ENCODE data around the gene HTR3A.

HTR3A gene

DNA sequence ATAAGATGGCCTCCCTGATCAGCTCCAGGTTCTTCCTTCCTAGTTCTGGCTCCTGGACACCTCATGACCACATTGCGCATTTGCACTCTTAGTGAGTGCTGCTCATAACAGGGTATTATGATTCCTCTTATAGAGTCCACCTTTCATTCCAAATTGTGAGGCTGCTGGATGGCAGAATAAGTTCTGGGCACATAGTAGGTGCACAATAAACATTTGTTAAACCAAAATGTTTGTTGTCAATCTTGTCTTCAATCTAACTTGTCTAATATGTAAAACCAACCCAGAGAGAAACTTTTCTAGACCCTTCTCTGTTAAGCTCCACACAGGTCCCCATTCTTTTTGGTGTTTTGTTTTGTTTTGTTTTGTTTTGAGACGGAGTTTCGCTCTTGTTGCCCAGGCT, 62.0 kb downstream of the HTR3A start:
- H3K27ac ChIP-seq: peak overlapping the region; percentile 87
- peak overlapping the region; percentile 68 for H3K4me3 ChIP-seq
- no peak for DNase-seq (ENCODE audit: low spot score)
- TF ChIP-seq, protein P1, sequence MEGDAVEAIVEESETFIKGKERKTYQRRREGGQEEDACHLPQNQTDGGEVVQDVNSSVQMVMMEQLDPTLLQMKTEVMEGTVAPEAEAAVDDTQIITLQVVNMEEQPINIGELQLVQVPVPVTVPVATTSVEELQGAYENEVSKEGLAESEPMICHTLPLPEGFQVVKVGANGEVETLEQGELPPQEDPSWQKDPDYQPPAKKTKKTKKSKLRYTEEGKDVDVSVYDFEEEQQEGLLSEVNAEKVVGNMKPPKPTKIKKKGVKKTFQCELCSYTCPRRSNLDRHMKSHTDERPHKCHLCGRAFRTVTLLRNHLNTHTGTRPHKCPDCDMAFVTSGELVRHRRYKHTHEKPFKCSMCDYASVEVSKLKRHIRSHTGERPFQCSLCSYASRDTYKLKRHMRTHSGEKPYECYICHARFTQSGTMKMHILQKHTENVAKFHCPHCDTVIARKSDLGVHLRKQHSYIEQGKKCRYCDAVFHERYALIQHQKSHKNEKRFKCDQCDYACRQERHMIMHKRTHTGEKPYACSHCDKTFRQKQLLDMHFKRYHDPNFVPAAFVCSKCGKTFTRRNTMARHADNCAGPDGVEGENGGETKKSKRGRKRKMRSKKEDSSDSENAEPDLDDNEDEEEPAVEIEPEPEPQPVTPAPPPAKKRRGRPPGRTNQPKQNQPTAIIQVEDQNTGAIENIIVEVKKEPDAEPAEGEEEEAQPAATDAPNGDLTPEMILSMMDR (IDR thresholded peaks at IDR 0.05): no peak

DNA sequence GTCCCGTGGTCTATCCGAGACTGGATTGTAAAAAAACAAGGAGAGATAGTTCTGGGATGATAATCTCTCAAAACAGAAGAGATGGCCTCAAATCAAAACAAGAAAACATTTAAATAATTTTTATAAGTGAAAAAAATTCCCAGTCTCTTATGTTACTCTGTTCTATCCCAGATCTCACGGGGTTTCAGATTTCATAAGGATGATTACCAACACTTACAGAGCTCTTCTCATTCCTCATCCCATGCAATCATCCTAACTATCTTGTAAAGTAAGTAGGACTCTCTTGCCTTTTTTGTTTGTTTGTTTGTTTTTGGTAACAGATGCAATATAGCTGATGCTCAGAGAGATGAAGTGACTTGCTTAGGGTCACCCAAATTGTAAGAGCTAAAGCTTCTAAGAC, 64.6 kb downstream of the HTR3A start:
- TF ChIP-seq, protein P1 (IDR thresholded peaks at IDR 0.05): no peak
- H3K27ac ChIP-seq: no peak overlapping the region
- no peak for DNase-seq (ENCODE audit: low spot score)
- H3K4me3 ChIP-seq: no peak overlapping the region
